Neural cell (in vitro differentiated cells): Measurements from ENCODE around the gene XPNPEP3.
"Not testable (repeated sequence)": the region's sequence is repeated elsewhere in the genome, so short reads cannot be mapped to it uniquely, and the experiment has no call there.

Source experiments
- EP300 ChIP-seq: fragments of 450-650 bp; conservative IDR thresholded peaks from 2 replicates; pipeline ENCODE4 v1.6.1; 2014; ENCODE audit warnings: antibody characterized with exemption, mild to moderate bottlenecking, moderate library complexity; ENCODE audit not compliant: poor library complexity, severe bottlenecking
- EZH2 ChIP-seq: fragments of 200-600, 300-800 bp; shearing (Covaris generic), sonication (generic); IDR thresholded peaks from 2 replicates; pipeline ENCODE4 v1.6.1; 2014; ENCODE audit warnings: antibody characterized with exemption, low read length, borderline replicate concordance, mild to moderate bottlenecking; ENCODE audit not compliant: insufficient read depth, poor library complexity, severe bottlenecking
- POLR2AphosphoS5 ChIP-seq: IDR thresholded peaks from 2 replicates; pipeline ENCODE4 v1.6.1; 2012
- RAD21 ChIP-seq: fragments of 450-650 bp; conservative IDR thresholded peaks from 2 replicates; pipeline ENCODE4 v1.6.1; 2014; ENCODE audit warnings: antibody characterized with exemption, mild to moderate bottlenecking, moderate library complexity
- TAF1 ChIP-seq: IDR thresholded peaks from 2 replicates; pipeline ENCODE4 v1.6.1; 2012; ENCODE audit warnings: low read depth
- TF ChIP-seq, protein P1 (sequence below): fragments of 450-650 bp; IDR thresholded peaks from 2 replicates; pipeline ENCODE4 v1.5.1; 2014; ENCODE audit warnings: antibody characterized with exemption, mild to moderate bottlenecking, moderate library complexity; ENCODE audit not compliant: poor library complexity, severe bottlenecking

DNA sequence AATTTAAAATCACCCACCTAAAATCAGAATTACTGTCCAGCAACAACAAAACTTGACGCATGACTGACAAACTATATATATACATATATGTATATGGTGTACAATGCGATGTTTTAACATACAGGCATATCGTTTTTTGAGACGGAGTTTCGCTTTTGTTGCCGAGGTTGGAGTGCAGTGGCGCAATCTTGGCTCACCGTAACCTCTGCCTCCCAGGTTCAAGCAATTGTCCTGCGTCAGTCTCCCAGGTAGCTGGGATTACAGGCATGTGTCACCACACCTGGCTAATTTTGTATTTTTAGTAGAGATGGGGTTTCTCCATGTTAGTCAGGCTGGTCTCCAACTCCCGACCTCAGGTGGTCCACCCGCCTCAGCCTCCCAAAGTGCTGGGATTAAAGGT lies 11.1 kb upstream of the XPNPEP3 start:
- TF ChIP-seq, protein P1, sequence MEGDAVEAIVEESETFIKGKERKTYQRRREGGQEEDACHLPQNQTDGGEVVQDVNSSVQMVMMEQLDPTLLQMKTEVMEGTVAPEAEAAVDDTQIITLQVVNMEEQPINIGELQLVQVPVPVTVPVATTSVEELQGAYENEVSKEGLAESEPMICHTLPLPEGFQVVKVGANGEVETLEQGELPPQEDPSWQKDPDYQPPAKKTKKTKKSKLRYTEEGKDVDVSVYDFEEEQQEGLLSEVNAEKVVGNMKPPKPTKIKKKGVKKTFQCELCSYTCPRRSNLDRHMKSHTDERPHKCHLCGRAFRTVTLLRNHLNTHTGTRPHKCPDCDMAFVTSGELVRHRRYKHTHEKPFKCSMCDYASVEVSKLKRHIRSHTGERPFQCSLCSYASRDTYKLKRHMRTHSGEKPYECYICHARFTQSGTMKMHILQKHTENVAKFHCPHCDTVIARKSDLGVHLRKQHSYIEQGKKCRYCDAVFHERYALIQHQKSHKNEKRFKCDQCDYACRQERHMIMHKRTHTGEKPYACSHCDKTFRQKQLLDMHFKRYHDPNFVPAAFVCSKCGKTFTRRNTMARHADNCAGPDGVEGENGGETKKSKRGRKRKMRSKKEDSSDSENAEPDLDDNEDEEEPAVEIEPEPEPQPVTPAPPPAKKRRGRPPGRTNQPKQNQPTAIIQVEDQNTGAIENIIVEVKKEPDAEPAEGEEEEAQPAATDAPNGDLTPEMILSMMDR, result not testable (repeated sequence)
- not testable (repeated sequence) for TF ChIP-seq TAF1, POLR2AphosphoS5, EZH2, EP300, RAD21
